ENCODE data around the gene UBN2. TPM values are rescaled to one million over a fixed set of nuclear protein-coding genes. Genes with fewer than 3 reads are reported as not detected.
"Not testable (repeated sequence)": the region's sequence is repeated elsewhere in the genome, so short reads cannot be mapped to it uniquely, and the experiment has no call there.

UBN2 gene
- total RNA-seq, 1 donor from 2014 or later = 34.4 TPM

DNA sequence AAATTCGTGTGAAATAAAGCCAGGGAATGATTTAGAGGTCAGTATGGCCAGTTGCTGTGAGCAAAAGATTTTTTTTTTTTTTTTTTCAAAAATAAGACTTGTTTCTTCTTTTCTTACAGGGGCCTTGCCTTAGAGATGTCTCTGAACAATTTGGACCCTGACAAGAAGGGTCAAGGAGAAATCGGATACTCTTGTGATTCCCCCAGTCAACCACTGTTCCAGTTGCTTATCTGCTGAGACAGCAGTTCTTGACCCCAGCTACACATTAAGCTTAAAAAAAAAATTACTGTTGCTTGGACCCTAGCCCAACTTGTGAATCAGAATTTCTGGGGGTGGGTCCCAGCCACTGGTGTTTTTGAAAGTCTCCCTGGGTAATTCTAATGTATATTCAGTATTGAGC, 98.1 kb downstream of the UBN2 start:
- H3K4me3 Mint-ChIP-seq = no peak overlapping the region
- H3K9me3 Mint-ChIP-seq = no peaks in the 10 kb centered on the region
- H3K36me3 Mint-ChIP-seq = no peaks in the 10 kb centered on the region
- DNase-seq (ENCODE audit: low spot score in 2 of 2, unreplicated experiment in 2 of 2) = no peak
- H3K4me1 Mint-ChIP-seq = peaks cover 6% of the 10 kb centered on the region
- H3K27me3 Mint-ChIP-seq (ENCODE audit: low read depth) = no peaks in the 10 kb centered on the region
- TF ChIP-seq, protein P1, sequence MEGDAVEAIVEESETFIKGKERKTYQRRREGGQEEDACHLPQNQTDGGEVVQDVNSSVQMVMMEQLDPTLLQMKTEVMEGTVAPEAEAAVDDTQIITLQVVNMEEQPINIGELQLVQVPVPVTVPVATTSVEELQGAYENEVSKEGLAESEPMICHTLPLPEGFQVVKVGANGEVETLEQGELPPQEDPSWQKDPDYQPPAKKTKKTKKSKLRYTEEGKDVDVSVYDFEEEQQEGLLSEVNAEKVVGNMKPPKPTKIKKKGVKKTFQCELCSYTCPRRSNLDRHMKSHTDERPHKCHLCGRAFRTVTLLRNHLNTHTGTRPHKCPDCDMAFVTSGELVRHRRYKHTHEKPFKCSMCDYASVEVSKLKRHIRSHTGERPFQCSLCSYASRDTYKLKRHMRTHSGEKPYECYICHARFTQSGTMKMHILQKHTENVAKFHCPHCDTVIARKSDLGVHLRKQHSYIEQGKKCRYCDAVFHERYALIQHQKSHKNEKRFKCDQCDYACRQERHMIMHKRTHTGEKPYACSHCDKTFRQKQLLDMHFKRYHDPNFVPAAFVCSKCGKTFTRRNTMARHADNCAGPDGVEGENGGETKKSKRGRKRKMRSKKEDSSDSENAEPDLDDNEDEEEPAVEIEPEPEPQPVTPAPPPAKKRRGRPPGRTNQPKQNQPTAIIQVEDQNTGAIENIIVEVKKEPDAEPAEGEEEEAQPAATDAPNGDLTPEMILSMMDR (IDR thresholded peaks at IDR 0.05; ENCODE audit: unreplicated experiment) = no peak
- H3K27ac Mint-ChIP-seq = no peak overlapping the region

DNA sequence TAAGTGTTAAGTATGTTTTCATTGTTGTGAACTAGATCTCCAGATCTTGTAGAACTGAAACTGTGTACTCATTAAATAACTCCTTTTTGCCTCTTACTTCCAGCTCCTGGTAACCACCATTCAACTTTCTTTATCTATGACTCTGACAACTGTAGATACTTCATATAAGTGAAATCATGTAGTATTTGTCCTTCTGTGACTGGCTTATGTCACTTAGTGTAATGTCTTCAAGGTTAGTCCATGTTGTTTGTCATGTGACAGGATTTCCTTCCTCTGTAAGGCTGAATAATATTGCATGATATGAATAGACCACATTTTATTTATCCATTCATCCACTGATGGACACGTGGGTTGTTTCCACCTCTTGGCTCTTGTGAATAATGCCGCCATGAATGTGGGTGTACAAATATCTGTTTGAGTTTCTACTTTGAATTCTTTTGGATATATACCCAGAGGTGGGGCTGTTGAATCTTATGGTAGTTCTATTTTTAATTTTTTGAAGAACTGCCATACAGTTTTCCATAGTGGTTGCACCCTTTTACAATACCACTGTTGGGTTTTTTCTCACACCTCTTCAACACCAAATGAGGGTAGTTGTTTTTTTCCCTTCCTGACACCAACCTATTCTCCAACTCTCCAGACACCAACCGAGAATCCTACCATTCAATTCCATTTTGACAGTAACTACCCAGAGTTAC, 99.4 kb downstream of the UBN2 start:
- no peak for DNase-seq (ENCODE audit: low spot score in 2 of 2, unreplicated experiment in 2 of 2)
- Mint-ChIP-seq H3K27ac (no peak overlapping the region), H3K4me1 (peaks cover 6% of the 10 kb centered on the region), H3K4me3 (no peak overlapping the region), H3K27me3 (ENCODE audit: low read depth) (peaks cover 2% of the 10 kb centered on the region), H3K9me3 (no peaks in the 10 kb centered on the region), H3K36me3 (no peaks in the 10 kb centered on the region)
- TF ChIP-seq, protein P1 (IDR thresholded peaks at IDR 0.05; ENCODE audit: unreplicated experiment) = no peak

DNA sequence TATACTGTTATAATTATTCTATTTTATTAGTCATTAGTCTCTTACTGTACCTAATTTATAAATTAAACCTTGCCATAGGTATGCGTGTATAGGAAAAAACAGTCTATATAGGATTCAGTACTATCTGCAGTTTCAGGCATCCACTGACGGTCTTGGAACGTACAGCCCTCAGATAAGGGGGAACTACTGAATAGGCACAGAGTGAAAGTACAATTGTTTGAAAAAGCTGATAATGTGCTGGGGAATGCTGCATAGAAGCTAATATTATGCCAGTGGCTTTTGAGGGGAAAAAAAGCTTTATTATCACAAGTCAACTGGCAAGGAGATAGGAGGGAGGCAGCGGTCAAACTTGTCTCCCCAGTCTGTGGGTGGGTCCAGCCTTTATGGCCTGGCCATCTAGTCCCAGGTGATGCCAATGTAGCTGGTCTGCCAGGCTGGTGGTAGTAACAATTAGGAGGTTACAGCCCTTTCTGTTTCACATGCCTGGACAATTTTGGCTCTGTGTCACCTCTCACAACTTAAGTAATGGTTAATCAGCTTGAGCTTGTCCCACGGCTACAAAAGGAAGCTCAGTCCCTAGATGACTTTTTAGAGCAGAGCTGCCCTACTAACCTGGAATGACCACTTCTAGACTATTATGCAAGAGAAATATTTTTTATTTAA, 101.8 kb downstream of the UBN2 start:
- no peak for DNase-seq (ENCODE audit: low spot score in 2 of 2, unreplicated experiment in 2 of 2)
- TF ChIP-seq, protein P1 (IDR thresholded peaks at IDR 0.05; ENCODE audit: unreplicated experiment) = no peak
- H3K36me3 Mint-ChIP-seq = no peaks in the 10 kb centered on the region
- H3K27me3 Mint-ChIP-seq (ENCODE audit: low read depth) = peaks cover 4% of the 10 kb centered on the region
- peaks cover 6% of the 10 kb centered on the region for H3K4me1 Mint-ChIP-seq
- no peaks in the 10 kb centered on the region for H3K9me3 Mint-ChIP-seq
- H3K27ac Mint-ChIP-seq = no peak overlapping the region
- no peak overlapping the region for H3K4me3 Mint-ChIP-seq

DNA sequence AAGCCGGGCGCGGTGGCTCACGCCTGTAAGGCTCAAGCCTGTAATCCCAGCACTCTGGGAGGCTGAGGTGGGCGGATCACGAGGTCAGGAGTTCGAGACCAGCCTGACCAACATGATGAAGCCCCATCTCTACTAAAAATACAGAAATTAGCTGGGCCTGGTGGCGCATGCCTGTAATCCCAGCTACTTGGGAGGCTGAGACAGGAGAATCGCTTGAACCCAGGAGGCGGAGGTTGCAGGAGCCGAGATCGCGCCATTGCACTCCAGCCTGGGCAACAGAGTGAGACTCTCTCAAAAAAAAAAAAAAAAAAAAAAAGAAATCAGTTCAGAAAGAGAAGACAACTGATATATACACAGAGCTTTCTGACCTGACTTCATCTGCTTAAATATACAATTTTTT, 102.4 kb downstream of the UBN2 start:
- DNase-seq (ENCODE audit: low spot score in 2 of 2, unreplicated experiment in 2 of 2); H3K4me1 Mint-ChIP-seq; H3K4me3 Mint-ChIP-seq; H3K27ac Mint-ChIP-seq; H3K9me3 Mint-ChIP-seq; H3K27me3 Mint-ChIP-seq (ENCODE audit: low read depth); H3K36me3 Mint-ChIP-seq: not testable (repeated sequence)

DNA sequence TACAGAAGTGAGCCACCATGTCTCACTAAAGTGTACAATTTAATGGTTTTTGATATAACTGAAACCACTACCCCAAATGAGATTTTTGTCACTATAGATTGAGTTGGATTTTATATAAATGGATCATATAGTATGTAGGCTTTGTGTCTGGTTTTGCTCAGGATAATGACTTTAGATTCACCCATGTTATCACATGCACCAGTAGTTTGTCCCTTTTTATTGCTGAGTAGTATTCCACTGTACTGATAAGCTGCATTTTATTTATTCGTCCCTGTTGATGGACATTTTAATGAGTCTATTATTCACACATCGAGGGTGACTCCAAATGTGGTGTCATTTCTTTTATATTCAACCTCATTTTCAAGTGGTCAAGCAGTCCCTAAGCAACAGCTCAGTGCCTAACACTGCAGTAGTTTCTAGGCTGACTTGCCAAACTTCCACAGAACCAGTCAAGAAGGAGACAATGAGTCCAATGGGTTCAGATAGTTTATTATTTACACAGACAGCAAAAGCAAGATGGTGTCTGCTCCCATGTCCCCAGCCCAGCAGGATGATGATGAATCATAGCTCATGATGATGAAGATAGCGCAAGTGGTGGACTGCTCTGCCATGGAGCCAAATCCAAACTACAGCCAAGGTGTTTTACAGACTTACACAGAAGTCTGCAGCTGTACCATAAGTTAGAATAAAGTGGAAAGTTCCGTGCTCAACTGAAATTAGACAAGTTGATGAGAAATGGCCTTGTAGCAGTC, 103.5 kb downstream of the UBN2 start:
- Mint-ChIP-seq H3K9me3 (peaks cover 6% of the 10 kb centered on the region), H3K4me3 (no peak overlapping the region), H3K4me1 (peaks cover 3% of the 10 kb centered on the region), H3K27ac (no peak overlapping the region), H3K36me3 (no peaks in the 10 kb centered on the region), H3K27me3 (ENCODE audit: low read depth) (peaks cover 4% of the 10 kb centered on the region)
- no peak for DNase-seq (ENCODE audit: low spot score in 2 of 2, unreplicated experiment in 2 of 2)
- TF ChIP-seq, protein P1 (IDR thresholded peaks at IDR 0.05; ENCODE audit: unreplicated experiment) = no peak

DNA sequence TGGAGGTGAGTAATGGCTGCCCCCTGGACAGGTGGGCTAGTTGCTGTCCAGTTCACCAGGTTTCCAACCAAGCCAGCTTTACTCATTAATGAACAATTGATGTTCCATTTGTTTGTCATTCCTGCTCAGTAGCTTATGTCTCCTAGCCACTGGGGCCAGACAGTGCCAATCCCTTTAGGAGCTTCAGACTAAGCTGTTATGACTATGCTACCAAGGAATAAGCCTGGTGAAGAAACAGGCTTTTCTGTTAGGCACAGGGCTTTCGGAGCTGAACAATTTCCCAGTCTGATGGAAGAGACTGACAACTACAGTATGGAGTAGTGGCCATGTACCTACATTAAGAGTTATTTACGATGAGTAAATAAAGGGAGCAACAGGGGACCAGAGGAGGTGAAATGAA, 108.0 kb downstream of the UBN2 start:
- H3K27ac Mint-ChIP-seq = peak overlapping the region; percentile 84
- peak overlapping the region; percentile 88 for H3K4me3 Mint-ChIP-seq
- peaks cover 8% of the 10 kb centered on the region for H3K27me3 Mint-ChIP-seq (ENCODE audit: low read depth)
- TF ChIP-seq, protein P1 (IDR thresholded peaks at IDR 0.05; ENCODE audit: unreplicated experiment) = no peak
- no peak for DNase-seq (ENCODE audit: low spot score in 2 of 2, unreplicated experiment in 2 of 2)
- peaks cover 11% of the 10 kb centered on the region for H3K4me1 Mint-ChIP-seq
- H3K9me3 Mint-ChIP-seq = peaks cover 6% of the 10 kb centered on the region
- H3K36me3 Mint-ChIP-seq = peaks cover 2% of the 10 kb centered on the region

Data from mesothelial cell of epicardium (in vitro differentiated cells).